ENCODE measurements around the gene MACROD1. TPM values are rescaled to one million over a fixed set of nuclear protein-coding genes. Genes with fewer than 3 reads are reported as not detected.

MACROD1 gene, protein sequence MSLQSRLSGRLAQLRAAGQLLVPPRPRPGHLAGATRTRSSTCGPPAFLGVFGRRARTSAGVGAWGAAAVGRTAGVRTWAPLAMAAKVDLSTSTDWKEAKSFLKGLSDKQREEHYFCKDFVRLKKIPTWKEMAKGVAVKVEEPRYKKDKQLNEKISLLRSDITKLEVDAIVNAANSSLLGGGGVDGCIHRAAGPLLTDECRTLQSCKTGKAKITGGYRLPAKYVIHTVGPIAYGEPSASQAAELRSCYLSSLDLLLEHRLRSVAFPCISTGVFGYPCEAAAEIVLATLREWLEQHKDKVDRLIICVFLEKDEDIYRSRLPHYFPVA
- total RNA-seq: 1 to 10 TPM; 3.9 to 7.5 TPM
- total RNA-seq: 2.2 to 7.3 reads per million in 2 donors

DNA sequence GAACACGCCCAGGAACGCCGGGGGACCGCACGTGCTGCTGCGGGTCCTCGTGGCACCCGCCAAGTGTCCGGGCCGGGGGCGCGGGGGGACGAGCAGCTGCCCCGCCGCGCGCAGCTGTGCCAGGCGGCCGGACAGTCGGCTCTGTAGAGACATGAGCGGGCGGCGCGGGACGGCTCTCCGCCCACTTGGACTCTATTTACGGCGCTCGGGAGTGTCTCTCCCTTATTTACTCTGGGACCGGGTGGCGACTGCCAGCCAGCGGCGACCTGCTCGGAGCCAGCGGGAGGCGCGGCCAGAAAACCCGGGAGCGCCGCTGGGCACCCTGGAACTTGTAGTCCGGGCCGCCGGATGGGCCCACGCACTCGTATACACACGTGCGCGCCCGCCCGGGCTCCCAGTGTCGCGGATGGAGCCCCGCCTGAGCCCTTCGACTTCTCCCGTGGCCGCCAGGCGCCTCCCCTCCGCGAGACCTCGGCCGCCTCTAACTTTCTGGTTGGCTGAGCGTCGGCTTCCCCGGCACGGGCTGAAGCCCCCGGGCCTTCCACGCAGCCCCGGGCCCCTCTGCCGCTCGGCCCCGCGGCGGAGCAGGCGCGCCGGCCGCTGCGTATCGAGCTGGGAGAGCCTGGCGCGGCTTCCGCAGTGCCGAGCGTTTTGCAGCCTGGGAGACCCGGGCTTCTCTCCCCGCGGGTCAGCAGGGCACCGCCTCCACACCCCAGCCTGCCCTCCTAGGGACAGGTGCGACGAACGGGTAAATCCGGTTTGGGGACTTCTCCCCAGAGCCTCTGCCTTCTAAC is at the start of gene MACROD1:
TSS of gene MACROD1 (minus strand) at position 272 of the 794 bp plus-strand sequence. CDS start at position 153, 119 bp downstream.
- DNase-seq (peak; percentile 58 to 68 (median 68)), ATAC-seq (peak; percentile 96)
- Mint-ChIP-seq H3K27me3 (no peaks in the 10 kb centered on the region), H3K4me1 (peaks cover 15% of the 10 kb centered on the region), H3K36me3 (ENCODE audit: low read depth) (no peaks in the 10 kb centered on the region), H3K27ac (peak within 1 kb of the TSS; percentile 79), H3K4me3 (peak within 1 kb of the TSS; percentile 93)
- H3K9me3 ChIP-seq (ENCODE audit: control insufficient read depth, low read length, poor library complexity, severe bottlenecking): no peaks in the 10 kb centered on the region

DNA sequence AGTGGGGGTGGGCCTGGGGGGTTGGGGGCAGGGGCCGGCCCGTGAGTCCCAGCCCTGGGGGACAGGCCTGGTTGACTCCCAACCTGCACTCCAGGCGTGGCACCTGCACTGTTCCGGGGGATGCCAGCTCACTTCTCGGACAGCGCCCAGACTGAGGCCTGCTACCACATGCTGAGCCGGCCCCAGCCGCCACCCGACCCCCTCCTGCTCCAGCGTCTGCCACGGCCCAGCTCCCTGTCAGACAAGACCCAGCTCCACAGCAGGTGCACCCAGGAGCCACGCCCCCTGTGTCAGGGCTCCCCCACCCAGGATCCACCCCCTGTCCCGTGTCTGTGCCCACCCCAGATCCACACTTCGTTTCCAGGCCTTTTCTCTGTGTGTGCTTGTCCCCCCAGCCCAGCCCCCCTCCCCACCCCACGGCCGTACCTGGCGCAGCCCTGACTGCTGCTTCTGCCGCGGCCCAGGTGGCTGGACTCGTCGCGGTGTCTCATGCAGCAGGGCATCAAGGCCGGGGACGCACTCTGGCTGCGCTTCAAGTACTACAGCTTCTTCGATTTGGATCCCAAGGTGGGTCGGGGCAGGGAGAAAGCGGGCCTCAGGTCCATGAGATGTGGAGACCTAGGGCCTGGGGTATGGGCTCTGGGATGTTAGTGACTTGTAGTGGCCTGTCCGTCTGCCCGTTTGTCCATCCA is 45.4 kb upstream of the MACROD1 start:
- peaks cover 35% of the 10 kb centered on the region for H3K4me1 Mint-ChIP-seq
- no peak for ATAC-seq
- no peak for DNase-seq
- H3K27ac Mint-ChIP-seq: peak overlapping the region; percentile 24
- no peaks in the 10 kb centered on the region for H3K9me3 ChIP-seq (ENCODE audit: control insufficient read depth, low read length, poor library complexity, severe bottlenecking)
- H3K36me3 Mint-ChIP-seq (ENCODE audit: low read depth): peaks cover 4% of the 10 kb centered on the region
- H3K4me3 Mint-ChIP-seq: no peak overlapping the region
- no peaks in the 10 kb centered on the region for H3K27me3 Mint-ChIP-seq

DNA sequence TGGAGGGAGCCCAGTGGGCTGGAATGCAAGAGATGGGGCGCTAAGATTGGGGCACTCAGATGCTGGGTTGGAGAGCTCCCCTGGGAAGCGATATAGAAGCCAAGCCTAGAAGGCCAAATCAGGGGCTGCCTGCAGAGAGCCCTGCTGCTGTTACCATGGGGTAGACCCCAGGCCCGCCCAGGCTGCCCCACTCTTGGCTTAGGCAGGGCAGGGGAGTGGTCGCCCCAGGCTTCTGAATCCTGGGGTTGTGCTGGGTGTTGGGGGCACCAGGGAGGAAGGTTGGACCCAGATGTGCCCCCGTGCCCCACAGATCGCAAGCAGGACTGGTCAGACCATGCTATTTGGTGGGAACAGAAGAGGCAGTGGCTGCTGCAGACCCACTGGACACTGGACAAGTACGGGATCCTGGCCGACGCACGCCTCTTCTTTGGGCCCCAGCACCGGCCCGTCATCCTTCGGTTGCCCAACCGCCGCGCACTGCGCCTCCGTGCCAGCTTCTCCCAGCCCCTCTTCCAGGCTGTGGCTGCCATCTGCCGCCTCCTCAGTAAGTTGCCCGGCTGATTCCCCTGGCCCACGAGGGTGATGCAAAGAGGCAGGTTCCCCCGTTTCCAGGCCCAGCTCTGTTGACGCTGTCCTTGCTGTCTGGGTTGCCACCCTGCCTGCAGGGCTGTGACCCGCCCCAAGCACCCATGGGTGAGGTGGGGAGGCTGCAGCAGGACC is 44.5 kb upstream of the MACROD1 start:
- peaks cover 4% of the 10 kb centered on the region for H3K36me3 Mint-ChIP-seq (ENCODE audit: low read depth)
- H3K9me3 ChIP-seq (ENCODE audit: control insufficient read depth, low read length, poor library complexity, severe bottlenecking): no peaks in the 10 kb centered on the region
- peak overlapping the region; percentile 24 for H3K27ac Mint-ChIP-seq
- peaks cover 40% of the 10 kb centered on the region for H3K4me1 Mint-ChIP-seq
- ATAC-seq (no peak), DNase-seq (no peak)
- no peak overlapping the region for H3K4me3 Mint-ChIP-seq
- no peaks in the 10 kb centered on the region for H3K27me3 Mint-ChIP-seq

DNA sequence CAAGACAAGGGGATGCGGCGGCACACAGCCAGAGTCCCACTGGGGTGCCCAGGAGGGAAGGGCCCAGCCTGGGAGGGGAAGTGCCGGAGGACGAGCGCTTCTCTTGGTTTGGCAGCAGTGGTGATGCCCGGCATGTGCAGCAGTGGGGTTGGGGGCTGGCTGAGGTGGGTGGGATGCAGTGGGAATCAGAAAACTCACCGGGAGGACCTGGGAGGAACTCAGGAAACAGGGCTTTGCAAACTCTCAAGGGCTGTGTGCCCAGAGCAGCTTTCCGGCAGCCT is 43.6 kb upstream of the MACROD1 start:
- Mint-ChIP-seq H3K27ac (peak overlapping the region; percentile 90), H3K27me3 (no peaks in the 10 kb centered on the region), H3K4me1 (peaks cover 40% of the 10 kb centered on the region), H3K4me3 (peak overlapping the region; percentile 21), H3K36me3 (ENCODE audit: low read depth) (peaks cover 6% of the 10 kb centered on the region)
- no peak for DNase-seq
- H3K9me3 ChIP-seq (ENCODE audit: control insufficient read depth, low read length, poor library complexity, severe bottlenecking): no peaks in the 10 kb centered on the region
- no peak for ATAC-seq

DNA sequence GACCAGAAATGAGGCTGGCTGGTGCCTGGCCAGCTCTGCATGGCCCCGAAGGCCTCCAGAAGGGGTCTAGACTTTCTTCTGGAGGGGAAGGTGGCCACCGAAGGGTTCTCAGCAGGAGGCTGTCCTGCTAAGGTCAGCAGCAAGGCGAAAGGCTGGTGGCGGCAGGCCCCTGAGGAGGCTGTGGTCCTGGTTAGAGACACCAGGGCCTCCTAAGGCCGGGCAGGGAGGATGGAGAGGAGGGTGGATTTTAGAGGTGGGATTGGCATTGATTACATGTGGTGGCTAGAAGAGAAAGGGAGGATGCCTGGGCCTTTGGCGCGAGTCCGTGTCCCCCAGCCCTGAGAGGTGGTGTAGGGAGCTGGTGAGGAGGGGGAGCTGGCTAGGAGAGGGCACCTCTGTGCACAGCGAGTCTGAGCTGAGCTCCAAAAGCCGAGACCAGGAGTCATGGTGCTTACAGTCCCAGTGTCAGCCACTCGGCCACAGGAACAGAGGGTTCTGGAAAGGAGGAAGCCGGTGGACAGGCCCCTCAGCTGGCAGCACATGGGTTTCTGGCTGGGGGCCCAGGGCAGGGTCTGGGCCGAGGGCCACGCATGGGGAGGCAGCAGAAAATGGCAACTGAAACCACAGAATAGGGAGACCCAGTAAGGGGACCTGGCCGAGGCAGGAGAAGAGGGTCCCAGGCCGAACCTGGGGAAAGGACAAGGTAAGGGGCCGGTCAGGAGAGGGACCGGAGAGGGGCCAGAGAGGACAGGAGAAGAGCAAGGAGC is 43.1 kb upstream of the MACROD1 start:
- Mint-ChIP-seq H3K36me3 (ENCODE audit: low read depth) (peaks cover 8% of the 10 kb centered on the region), H3K4me3 (peak overlapping the region; percentile 92), H3K27me3 (no peaks in the 10 kb centered on the region), H3K4me1 (peaks cover 42% of the 10 kb centered on the region), H3K27ac (peak overlapping the region; percentile 90)
- ATAC-seq (no peak), DNase-seq (no peak)
- no peaks in the 10 kb centered on the region for H3K9me3 ChIP-seq (ENCODE audit: control insufficient read depth, low read length, poor library complexity, severe bottlenecking)

DNA sequence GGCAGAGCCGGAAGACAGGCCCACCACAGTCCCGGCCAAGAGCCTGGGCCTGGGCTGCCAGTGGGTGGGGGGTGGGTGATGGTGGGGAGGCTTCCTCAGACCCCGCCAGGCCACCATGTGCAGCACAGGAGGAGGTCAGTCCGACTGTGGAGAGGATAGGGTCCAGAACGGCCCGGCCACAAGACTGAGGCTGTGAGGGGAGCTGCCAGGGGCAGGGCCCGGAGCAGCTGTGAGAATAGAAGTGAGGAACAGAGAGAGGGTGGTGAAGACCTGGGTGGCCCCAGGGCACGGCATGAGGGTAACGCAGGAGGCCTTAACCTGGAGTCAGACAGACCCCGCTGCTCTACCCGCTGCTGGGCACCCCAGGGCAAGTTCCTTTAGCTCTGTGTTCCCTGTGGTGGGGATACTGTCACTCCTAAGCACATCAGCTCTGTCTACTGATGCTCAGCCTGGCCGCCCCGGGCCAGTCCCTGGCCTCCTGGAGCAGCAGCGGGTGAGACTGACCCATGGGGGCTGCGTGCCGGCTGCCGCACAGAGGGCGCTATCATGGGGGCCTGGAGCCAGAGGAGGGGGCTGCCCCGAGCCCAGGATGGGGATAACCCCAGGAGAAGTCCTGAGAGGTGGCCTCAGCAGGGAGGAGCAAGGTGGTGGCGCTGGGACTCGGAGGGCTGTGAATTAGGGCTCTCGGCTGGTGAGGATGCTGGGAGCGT is 42.3 kb upstream of the MACROD1 start:
- H3K4me3 Mint-ChIP-seq: peak overlapping the region; percentile 92
- H3K4me1 Mint-ChIP-seq: peaks cover 40% of the 10 kb centered on the region
- H3K36me3 Mint-ChIP-seq (ENCODE audit: low read depth): peaks cover 8% of the 10 kb centered on the region
- DNase-seq (no peak), ATAC-seq (no peak)
- H3K27me3 Mint-ChIP-seq: no peaks in the 10 kb centered on the region
- no peaks in the 10 kb centered on the region for H3K9me3 ChIP-seq (ENCODE audit: control insufficient read depth, low read length, poor library complexity, severe bottlenecking)
- H3K27ac Mint-ChIP-seq: peak overlapping the region; percentile 90

DNA sequence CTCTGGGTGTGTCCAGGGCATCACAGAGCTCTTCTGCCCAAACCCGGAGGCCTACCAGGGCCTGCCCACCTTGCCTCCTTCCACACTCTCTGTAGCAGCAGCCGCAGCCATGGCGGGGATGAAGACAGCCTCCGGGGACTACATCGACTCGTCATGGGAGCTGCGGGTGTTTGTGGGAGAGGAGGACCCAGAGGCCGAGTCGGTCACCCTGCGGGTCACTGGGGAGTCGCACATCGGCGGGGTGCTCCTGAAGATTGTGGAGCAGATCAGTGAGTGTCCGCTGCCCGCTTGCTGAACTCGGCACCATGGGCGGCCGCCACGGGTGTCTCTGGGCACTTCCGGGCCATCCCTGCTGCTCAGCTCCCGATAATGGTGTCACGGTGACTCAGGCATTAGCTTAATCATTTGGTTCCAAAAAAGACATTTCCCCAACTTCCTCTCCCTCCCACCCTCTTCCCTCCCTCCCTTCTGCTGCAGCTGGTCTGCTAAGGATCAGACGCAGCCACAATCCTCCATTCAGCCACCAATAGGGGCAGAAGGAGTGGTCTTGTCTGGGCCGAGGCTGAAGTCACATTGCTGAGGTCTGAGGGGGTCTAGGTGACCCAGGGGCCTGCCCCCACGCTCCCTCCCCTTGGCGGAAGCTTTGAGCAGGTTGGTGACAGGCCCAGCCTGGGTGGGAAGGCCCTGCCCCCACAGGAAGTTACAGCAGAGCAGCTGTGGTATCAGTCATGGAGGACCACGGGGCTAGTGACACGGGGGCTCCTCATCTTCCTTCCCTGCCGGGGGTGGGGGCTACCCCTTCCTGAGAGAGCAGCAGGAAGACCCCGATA is 41.6 kb upstream of the MACROD1 start:
- Mint-ChIP-seq H3K36me3 (ENCODE audit: low read depth) (peaks cover 10% of the 10 kb centered on the region), H3K27ac (peak overlapping the region; percentile 90), H3K4me1 (peaks cover 39% of the 10 kb centered on the region), H3K27me3 (no peaks in the 10 kb centered on the region), H3K4me3 (peak overlapping the region; percentile 92)
- no peaks in the 10 kb centered on the region for H3K9me3 ChIP-seq (ENCODE audit: control insufficient read depth, low read length, poor library complexity, severe bottlenecking)
- DNase-seq (peak; percentile 35 to 51 (median 46)), ATAC-seq (peak; percentile 68)

DNA sequence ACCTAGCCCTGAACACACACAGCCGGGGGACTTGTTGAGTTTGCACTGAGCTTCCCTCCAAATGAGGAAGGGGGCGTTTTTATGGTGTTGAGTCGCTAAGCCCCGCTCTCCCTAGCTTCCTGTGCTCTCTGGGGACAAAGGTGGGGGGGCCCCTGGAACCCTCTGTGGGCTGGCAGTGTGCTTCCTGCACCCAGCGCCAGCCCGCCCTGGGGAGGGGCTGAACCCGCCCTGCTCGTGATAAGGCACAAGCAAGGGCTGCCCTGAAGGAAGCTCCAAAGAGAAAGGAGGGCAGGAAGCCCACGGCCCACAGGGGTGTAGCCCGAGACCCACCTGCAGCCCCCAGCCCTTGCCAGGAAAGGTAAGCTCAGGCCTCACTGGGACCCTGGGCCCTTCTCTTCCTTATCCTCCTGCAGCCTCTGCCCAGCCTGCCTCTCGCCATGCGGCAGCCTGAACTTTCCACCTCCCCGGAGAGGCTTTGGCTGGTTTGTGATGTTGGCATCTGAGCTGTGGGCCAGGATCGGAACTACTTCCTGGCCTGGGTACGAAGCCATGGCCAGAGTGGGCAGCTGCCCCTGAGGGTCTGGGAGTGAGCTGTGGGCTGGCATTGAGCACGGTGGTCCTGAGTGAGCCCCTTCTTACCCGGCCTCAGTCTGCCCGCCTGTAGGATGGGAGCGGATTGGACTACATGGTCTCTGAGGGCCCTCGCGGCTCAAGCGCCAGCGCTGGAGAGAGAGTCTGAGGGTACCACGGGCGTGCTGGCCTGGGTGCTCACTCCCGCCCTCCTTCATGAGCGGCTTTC is 40.7 kb upstream of the MACROD1 start, which contains the start of gene FERMT3:
TSS of gene FERMT3 (plus strand) at position 265 of the 799 bp plus-strand sequence. CDS start 644 bp downstream, outside the sequence.
- no peaks in the 10 kb centered on the region for H3K9me3 ChIP-seq (ENCODE audit: control insufficient read depth, low read length, poor library complexity, severe bottlenecking)
- peak within 1 kb of the TSS; percentile 92 for H3K4me3 Mint-ChIP-seq
- H3K27me3 Mint-ChIP-seq: no peaks in the 10 kb centered on the region
- peak within 1 kb of the TSS; percentile 90 for H3K27ac Mint-ChIP-seq
- peaks cover 36% of the 10 kb centered on the region for H3K4me1 Mint-ChIP-seq
- H3K36me3 Mint-ChIP-seq (ENCODE audit: low read depth): peaks cover 10% of the 10 kb centered on the region
- ATAC-seq (peak; percentile 67), DNase-seq (peak; percentile 35 to 56 (median 48))

DNA sequence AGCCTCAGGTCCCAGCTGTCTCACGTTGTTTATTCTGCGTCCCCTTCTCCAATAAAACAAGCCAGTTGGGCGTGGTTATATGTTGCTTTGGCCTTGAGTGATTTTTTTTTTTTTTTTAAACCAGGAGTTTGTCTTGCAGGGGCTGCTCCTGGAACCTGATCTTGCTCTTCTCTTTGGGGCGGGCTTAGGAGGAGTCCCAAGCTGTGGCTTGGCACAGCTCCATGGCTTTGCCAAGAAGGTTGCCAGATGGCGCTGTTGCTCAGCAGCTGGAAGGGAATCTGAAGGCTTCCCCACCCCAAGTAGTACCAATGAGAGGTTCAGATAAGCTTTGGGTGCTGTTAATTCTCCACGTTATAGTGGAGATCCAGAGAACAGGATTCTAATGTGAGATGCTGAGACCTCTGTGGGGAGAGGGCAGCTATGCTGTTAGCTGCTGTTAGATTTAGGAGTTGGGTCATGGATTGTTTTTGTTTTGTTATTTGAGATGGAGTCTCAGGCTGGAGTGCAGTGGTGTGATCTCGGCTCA is 38.6 kb upstream of the MACROD1 start:
- no peaks in the 10 kb centered on the region for H3K9me3 ChIP-seq (ENCODE audit: control insufficient read depth, low read length, poor library complexity, severe bottlenecking)
- H3K36me3 Mint-ChIP-seq (ENCODE audit: low read depth): peaks cover 11% of the 10 kb centered on the region
- DNase-seq (peak; percentile 64 to 80 (median 72)), ATAC-seq (peak; percentile 72)
- H3K4me3 Mint-ChIP-seq: peak overlapping the region; percentile 75
- no peaks in the 10 kb centered on the region for H3K27me3 Mint-ChIP-seq
- H3K27ac Mint-ChIP-seq: peak overlapping the region; percentile 90
- H3K4me1 Mint-ChIP-seq: peaks cover 32% of the 10 kb centered on the region

DNA sequence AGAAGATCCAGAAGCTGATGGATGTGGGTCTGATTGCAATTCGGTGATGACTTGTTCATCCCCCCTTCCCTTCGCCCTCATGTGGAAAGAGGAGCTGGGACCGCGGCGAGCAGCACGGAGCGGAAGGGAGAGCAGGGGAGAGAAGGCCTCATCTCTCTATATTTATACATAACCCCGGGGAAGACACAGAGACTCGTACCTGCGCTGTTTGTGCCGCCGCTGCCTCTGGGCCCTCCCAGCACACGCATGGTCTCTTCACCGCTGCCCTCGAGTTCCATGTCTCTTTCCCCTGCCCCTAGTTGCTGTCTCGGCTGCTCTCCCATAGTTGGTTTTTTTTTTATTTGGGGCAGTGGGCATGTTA is 38.1 kb upstream of the MACROD1 start:
- H3K27me3 Mint-ChIP-seq: no peaks in the 10 kb centered on the region
- H3K4me3 Mint-ChIP-seq: no peak overlapping the region
- H3K9me3 ChIP-seq (ENCODE audit: control insufficient read depth, low read length, poor library complexity, severe bottlenecking): no peaks in the 10 kb centered on the region
- peak overlapping the region; percentile 90 for H3K27ac Mint-ChIP-seq
- H3K36me3 Mint-ChIP-seq (ENCODE audit: low read depth): peaks cover 11% of the 10 kb centered on the region
- H3K4me1 Mint-ChIP-seq: peaks cover 28% of the 10 kb centered on the region
- ATAC-seq: no peak
- no peak for DNase-seq
